ENCODE measurements around the gene RCN2.

Gene RCN2

GRCh38 chr15:76996076-76996525 is 64.6 kb downstream of the RCN2 start:
- FAIRE-seq: no peak

- no peak for FAIRE-seq
These were observed 65.2 kb downstream of the RCN2 start for GRCh38 chr15:76996526-76997401.

- no peak for FAIRE-seq
These were observed 67.2 kb downstream of the RCN2 start for GRCh38 chr15:76998663-76999285.

GRCh38 chr15:76999996-77000395 is 68.4 kb downstream of the RCN2 start:
- no peak for FAIRE-seq

GRCh38 chr15:77001351-77001750 is 69.8 kb downstream of the RCN2 start:
- no peak for FAIRE-seq

DNA sequence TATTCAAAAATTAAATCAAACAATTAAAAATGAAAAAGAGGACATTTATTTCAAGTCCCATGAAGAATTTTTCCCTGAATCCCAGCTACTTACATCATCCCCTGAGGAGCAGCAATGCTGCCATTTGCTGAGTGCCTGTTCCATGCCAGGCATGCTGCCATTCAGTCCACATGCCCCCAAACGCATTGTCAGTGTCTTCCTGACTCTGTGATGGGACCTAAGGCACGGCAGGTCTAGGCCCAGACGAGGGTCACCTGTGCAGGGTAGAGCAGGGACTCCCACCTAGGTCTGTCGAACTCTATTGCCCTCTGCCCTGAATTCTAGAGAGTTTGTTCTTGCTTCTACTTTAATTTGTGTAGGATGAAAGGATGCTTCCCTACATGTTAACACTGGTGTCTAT is 70.4 kb downstream of the RCN2 start:
- FAIRE-seq: no peak

GRCh38 chr15:77002436-77002835 is 70.9 kb downstream of the RCN2 start:
- no peak for FAIRE-seq

- no peak for FAIRE-seq
These were observed 71.7 kb downstream of the RCN2 start for GRCh38 chr15:77002954-77003912.
